ENCODE measurements around the gene TTYH3.

TTYH3 gene

DNA sequence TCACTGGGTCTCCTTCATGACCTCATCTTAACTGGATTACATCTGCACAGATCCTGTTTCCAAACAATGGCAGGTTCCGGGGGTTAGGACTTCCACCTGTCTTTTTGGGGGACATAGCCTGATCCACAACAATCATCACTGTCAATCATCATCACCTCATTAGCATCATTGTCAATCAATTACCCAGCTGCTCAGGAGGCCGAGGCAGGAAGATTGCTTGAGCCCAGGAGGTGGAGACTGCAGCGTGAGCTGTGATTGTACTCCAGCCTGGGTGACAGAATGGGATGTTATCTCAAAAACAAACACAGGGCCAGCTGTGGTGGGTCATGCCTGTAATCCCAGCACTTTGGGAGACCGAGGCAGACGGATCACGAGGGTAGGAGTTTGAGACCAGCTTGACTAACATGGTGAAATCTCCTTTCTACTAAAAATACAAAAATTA lies 74.9 kb downstream of the TTYH3 start:
- no peak overlapping the region for H3K4me3 ChIP-seq (ENCODE audit: low read depth, low read length)
- ChIA-PET POLR2A (no interaction called here), CTCF (interaction anchor here (1.2 to 1.5 kb wide), 2 partner anchors 10 to 158 kb away, joined by 4 read pairs; no protein-coding TSS in a partner anchor)
- TF ChIP-seq, protein P1, sequence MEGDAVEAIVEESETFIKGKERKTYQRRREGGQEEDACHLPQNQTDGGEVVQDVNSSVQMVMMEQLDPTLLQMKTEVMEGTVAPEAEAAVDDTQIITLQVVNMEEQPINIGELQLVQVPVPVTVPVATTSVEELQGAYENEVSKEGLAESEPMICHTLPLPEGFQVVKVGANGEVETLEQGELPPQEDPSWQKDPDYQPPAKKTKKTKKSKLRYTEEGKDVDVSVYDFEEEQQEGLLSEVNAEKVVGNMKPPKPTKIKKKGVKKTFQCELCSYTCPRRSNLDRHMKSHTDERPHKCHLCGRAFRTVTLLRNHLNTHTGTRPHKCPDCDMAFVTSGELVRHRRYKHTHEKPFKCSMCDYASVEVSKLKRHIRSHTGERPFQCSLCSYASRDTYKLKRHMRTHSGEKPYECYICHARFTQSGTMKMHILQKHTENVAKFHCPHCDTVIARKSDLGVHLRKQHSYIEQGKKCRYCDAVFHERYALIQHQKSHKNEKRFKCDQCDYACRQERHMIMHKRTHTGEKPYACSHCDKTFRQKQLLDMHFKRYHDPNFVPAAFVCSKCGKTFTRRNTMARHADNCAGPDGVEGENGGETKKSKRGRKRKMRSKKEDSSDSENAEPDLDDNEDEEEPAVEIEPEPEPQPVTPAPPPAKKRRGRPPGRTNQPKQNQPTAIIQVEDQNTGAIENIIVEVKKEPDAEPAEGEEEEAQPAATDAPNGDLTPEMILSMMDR (IDR thresholded peaks at IDR 0.05; ENCODE audit: insufficient read depth, low read length, missing control alignments) = no peak
- no peak for DNase-seq (ENCODE audit: low read depth, low spot score)

DNA sequence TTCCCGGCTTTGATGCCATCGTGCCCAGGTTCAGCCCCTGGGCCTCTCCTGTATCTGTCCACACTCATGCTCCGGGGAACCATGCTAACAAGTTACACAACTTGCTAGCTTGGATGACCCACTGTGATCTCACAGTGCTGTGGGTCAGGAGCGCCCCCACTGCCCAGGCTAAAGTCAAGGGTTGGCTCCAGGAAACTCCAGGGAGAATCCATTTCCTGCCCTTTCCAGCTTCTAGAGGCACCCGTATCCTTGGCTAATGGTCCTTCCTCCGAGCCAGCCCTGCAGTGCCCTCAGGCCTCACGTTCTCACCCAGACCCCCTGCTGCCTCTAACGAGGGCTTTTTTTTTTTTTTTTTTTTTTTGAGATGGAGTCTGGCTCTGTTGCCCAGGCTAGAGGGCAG lies 75.7 kb downstream of the TTYH3 start:
- H3K4me3 ChIP-seq (ENCODE audit: low read depth, low read length) = no peak overlapping the region
- TF ChIP-seq, protein P1 (IDR thresholded peaks at IDR 0.05; ENCODE audit: insufficient read depth, low read length, missing control alignments) = no peak
- DNase-seq (ENCODE audit: low read depth, low spot score) = no peak
- POLR2A ChIA-PET = no interaction called here
- CTCF ChIA-PET = interaction anchor here (0.9 to 4.6 kb wide), 5 partner anchors 8 to 257 kb away, joined by 3 to 49 read pairs (median 13); no protein-coding TSS in a partner anchor

DNA sequence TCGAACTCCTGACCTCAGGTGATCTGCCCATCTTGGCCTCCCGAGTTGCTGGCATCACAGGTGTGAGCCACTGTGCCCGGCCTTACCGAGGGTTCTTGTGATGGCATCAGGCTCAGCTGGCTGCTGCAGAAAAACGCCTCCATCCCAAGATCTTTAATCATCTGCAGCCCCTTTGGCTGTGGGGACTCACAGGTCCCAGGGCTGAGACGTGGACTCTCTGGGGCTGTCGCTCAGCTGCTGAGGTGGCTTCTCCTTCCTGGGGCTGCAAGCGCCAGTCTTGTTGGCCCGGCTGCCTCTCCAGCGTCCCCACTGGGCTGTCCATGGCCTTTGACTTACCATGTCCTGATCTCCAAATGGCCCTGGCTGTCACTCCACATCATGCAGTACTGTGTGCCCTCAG lies 76.3 kb downstream of the TTYH3 start:
- H3K4me3 ChIP-seq (ENCODE audit: low read depth, low read length) = no peak overlapping the region
- POLR2A ChIA-PET = no interaction called here
- TF ChIP-seq, protein P1 (IDR thresholded peaks at IDR 0.05; ENCODE audit: insufficient read depth, low read length, missing control alignments) = no peak
- DNase-seq (ENCODE audit: low read depth, low spot score) = no peak
- CTCF ChIA-PET = interaction anchor here (0.9 to 4.6 kb wide), 10 partner anchors 8 to 258 kb away, joined by 3 to 49 read pairs (median 17); no protein-coding TSS in a partner anchor

DNA sequence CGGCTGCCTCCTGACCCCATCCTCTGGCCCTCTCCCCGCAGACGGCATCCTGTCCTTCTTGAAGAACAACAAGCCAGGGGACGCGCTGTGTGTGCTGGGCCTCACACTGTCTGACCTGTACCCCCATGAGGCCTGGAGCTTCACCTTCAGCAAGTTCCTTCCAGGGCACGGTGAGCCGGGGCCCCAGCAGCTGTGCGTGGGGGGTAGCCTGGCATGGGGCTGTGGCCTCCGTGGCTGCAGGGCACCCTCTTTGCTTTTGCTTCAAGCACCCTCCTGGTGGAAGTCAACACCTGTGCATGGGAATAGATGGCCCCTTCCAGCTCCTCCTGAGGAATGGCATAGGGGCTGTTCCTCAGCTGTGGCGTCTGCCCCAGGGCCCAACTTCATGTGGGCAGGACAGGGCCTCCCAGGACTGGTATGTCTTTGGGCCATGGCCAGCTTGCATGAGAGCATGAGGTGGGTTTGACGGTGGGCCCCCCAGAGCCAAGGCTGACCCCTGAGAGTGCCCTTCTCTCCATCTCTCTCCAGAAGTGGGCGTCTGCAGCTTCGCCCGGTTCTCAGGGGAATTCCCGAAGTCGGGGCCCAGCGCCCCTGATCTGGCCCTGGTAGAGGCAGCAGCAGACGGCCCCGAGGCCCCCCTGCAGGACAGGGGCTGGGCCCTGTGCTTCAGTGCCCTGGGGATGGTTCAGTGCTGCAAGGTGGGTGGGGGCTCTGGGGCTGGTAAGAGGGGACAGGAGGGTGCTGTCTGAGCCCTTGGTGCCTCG lies 76.9 kb downstream of the TTYH3 start:
- TF ChIP-seq, protein P1 (IDR thresholded peaks at IDR 0.05; ENCODE audit: insufficient read depth, low read length, missing control alignments) = no peak
- CTCF ChIA-PET = interaction anchor here (0.6 to 4.6 kb wide), 18 partner anchors 9 to 258 kb away, joined by 3 to 49 read pairs (median 11); no protein-coding TSS in a partner anchor
- POLR2A ChIA-PET = interaction anchor here (0.6 to 0.7 kb wide), 2 partner anchors 16 to 50 kb away, joined by 3 read pairs; no protein-coding TSS in a partner anchor
- no peak for DNase-seq (ENCODE audit: low read depth, low spot score)
- no peak overlapping the region for H3K4me3 ChIP-seq (ENCODE audit: low read depth, low read length)

DNA sequence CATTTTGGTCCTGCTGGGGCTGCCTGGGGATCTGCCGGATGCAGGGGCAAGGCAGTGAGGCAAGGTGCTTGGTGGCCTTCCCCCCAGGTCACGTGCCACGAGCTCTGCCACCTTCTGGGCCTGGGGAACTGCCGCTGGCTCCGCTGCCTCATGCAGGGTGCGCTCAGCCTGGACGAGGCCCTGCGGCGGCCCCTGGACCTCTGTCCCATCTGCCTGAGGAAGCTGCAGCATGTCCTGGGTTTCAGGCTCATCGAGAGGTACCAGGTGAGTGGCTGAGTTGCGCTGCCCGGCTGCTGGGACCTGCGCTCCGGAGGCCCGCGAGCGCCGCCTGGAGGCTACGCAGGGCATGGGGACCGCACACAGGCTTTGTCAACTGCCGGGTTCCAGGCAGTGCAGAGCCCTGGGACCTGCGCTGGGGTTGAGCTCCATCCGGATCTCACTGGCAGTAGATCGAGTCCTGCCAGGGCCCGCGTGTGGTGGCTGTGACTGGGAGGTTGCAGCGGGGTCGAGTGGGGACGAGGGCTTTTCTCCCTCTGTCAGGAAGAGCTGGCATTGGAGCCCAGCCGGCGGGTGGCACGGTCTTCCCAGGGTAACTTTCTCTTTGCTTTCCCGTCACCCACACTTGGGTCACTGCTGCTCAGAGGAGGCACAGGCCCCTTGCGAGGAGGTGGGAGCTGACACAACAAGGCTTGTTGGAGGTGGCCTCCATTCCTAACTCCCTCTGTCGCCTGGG lies 77.9 kb downstream of the TTYH3 start:
- ChIA-PET POLR2A (interaction anchor here (0.6 kb wide), 1 partner anchor 49 kb away, joined by 3 read pairs; no protein-coding TSS in a partner anchor), CTCF (interaction anchor here (0.6 to 4.6 kb wide), 43 partner anchors 9 to 259 kb away, joined by 3 to 49 read pairs (median 5); partner anchors contain the start of genes AMZ1, GNA12 and IQCE)
- H3K4me3 ChIP-seq (ENCODE audit: low read depth, low read length) = no peak overlapping the region
- no peak for DNase-seq (ENCODE audit: low read depth, low spot score)
- TF ChIP-seq, protein P1 (IDR thresholded peaks at IDR 0.05; ENCODE audit: insufficient read depth, low read length, missing control alignments) = peak; percentile 94

DNA sequence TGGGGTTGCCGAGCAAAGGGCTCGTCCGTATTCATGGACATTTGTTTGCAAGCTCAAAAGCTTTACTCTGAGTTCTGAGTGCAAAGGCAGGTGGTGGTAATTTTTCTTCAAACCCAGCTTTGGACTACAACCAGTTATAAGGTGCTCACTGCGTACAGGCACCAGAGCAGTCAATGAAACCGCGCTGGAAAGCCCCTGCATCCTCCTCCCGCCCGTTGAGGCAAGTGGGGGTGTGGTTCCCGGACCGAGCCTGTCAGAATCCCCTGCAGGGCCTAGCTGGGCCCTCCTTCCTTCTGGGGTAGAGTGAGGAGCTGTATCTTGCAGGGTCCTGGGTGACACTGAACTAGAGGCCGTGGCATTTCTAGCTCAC lies 78.5 kb downstream of the TTYH3 start:
- DNase-seq (ENCODE audit: low read depth, low spot score) = no peak
- POLR2A ChIA-PET = no interaction called here
- TF ChIP-seq, protein P1 (IDR thresholded peaks at IDR 0.05; ENCODE audit: insufficient read depth, low read length, missing control alignments) = no peak
- CTCF ChIA-PET = interaction anchor here (0.7 to 4.6 kb wide), 40 partner anchors 9 to 260 kb away, joined by 3 to 49 read pairs (median 5); partner anchors contain the start of genes AMZ1, GNA12 and IQCE
- no peak overlapping the region for H3K4me3 ChIP-seq (ENCODE audit: low read depth, low read length)

All from AG04449 (cell line).